HG02588 (cell line): Measurements from ENCODE around the gene NUP50.

Source experiments
- ATAC-seq: cut with Tn5 transposase; IDR thresholded peaks from one replicate; pipeline ENCODE4 v1.9.1; 2021; ENCODE audit warnings: mild to moderate bottlenecking, moderate library complexity; ENCODE audit not compliant: unreplicated experiment

The NUP50 gene, protein sequence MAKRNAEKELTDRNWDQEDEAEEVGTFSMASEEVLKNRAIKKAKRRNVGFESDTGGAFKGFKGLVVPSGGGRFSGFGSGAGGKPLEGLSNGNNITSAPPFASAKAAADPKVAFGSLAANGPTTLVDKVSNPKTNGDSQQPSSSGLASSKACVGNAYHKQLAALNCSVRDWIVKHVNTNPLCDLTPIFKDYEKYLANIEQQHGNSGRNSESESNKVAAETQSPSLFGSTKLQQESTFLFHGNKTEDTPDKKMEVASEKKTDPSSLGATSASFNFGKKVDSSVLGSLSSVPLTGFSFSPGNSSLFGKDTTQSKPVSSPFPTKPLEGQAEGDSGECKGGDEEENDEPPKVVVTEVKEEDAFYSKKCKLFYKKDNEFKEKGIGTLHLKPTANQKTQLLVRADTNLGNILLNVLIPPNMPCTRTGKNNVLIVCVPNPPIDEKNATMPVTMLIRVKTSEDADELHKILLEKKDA

DNA sequence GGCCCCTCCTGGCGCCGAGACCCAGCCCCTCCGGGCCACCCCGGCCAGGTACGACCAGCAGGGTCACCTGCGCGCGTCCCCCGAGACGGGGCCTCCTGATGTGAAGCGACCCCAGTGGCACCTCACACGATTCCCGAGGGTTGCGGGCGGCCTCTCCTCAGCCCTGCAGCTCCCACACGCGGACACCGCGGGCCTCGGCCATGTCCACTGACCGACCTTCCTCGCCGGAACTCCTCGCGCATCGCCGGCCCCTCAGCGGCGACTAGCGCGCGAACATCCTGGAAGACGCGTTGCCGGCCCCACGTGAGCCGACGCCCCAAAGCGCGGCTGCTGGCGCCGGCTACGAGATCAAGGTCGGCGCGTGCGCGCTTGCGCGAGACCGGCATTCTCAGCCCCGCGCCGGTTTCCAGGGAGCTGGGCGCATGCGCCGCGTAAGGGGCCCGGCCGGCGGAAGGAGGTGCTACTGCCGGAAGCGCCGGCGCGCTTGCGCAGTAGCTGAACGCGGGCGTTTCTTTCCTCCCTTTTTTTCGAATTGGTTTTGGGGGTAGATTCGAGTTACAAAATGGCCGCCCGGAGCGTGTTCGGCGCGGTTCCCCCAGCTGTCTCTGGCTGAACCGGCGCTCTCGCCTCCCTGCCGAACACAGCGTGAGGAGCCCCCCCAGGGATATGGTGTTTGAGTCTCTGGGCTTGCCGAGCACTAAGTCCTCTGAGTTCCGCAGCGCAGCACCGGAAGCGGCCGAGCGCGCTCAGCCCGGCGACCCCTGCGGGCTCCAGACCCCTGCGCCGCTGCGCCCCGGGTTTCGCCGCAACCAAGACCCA is at the start of gene NUP50:
TSS of gene NUP50 (plus strand) at position 475 of the 819 bp plus-strand sequence. CDS start 4,253 bp downstream, outside the sequence.
- peak; percentile 77 for ATAC-seq

DNA sequence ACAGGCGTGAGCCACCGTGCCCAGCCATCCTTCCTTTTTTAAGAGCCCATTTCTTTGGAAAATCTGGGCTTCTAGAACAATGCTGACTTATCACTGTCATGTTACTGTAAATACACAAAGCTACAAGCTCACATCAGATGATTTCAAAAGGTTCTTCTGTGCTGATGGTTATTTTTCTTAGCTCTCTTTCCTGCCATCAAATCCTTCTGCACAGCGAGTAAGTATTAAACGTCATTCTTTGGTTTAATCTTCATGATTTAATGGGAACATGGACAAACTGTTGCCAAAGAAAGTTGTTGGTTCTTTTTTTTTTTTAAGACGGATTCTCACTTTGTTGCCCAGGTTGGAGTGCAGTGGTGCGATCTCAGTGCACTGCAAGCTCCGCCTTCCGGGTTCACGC is 43.3 kb upstream of the NUP50 start:
- ATAC-seq: no peak

DNA sequence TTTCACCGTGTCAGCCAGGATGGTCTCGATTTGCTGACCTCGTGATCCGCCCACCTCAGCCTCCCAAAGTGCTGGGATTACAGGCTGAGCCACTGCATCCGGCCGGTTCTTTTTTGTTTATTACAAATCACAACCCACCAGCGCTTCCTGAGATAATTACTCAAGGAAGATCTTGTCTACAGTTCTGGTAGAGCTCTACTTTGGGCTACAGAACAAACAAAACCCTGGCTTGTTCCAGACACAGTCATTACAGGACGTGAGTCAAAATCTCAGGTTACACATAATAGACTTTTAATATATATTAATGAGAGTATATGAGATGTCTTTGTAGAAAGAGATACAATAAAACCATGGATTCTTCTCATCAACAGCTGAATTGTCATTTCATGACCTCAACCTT is 42.8 kb upstream of the NUP50 start:
- no peak for ATAC-seq

DNA sequence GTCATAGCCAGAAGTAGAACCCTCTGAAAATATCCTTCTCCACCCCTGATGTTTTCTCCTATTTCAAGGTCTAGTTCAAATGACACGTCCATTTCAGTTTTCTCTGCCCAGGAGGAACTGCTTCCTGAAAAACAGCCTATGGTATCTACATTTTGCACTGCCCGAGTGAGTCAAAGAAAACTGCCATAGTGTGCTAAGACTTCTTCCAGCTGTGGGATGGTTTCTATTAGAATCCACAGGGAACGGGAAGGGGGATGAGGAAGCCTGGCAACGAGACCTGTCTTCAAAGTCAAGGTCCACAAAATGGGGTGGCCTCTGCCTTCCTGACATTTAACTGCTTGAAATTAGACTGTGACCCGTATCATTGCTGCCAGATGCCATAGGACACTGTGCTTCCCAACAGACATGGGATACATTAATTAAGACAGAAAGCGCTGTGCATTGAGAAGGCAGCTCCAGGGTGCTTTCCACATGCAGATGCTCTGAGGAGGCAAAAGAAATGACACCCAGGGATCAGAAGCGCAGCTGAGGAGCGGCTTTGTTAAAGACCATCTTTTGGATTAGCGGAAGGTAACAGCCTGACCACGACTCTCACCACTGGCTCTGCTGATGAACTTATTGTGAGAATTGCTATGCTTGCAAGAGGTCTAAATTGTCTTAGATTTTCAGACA is 39.4 kb upstream of the NUP50 start:
- no peak for ATAC-seq

DNA sequence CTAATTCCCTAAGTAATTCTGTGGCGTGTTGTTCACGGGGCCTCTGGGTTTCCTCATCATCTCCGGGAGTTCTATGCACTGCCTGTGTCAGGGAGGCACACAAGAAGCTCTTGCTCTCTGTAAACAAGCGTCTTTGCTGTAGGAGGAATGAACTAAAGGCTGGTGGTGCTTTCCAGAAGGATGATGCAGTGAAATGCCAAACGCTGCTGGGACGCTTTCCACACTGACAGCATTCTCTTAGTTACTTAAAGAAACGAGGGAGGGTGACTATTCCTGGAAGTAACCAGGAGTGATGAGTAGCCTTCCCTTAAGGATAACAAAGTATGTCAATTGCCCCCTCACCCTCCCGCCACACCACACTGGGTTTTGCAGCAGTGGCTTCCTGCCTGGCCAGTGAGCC is 38.5 kb upstream of the NUP50 start:
- no peak for ATAC-seq

DNA sequence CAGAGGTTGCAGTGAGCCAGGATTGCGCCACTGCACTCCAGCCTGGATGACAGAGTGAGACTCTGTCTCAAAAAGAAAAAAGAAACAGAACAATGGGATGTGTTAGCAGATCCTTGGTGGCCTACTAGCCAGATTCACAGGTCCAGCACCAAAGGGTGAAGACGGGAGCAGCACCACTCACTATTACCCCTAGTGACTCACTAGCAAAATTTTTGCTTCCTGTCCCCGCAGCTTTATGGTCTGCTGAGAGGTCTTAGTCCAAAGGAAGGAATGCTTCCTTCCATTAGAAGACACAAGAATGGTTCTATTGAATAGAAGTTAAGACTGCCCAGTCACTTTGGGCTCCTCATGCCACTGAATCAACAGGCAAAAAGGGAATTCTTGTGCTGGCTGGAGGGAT is 35.9 kb upstream of the NUP50 start:
- no peak for ATAC-seq

DNA sequence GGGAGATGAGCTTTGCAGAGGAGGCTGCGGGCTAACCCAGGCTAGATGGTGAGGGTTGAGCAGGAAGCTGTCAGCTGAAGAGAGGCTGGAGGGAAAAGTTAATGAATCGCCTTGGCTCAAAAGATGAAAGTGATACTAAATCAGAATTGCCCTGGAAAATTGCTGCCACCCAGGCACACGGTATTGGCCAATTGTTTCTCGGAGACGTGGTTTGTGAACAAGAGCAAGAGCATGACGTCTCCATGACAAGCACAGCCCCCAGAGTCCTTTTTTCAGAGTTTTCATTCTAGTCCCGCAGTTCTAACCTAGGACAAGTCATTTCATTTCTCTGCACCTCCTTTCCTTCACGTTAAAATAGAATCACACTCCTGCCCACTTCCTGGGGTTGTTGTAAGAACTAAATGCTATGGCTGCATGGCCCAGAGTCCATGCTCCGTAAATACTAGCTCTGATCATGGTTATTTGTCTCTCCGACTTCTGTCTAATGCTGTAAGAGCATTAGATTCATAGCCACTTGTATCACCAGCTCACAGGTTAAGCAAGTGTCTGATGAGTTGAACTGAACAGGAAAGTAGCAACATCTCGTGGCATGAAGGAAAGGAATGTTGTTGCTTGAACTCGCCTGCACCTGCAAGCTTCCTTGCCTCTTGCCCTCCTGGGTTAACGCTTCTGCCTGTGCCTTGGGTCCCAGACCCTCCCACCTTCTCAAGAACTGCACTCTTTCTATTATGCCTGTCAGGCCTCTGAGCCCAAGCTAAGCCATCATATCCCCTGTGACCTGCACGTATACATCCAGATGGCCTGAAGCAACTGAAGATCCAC is 33.8 kb upstream of the NUP50 start:
- no peak for ATAC-seq

DNA sequence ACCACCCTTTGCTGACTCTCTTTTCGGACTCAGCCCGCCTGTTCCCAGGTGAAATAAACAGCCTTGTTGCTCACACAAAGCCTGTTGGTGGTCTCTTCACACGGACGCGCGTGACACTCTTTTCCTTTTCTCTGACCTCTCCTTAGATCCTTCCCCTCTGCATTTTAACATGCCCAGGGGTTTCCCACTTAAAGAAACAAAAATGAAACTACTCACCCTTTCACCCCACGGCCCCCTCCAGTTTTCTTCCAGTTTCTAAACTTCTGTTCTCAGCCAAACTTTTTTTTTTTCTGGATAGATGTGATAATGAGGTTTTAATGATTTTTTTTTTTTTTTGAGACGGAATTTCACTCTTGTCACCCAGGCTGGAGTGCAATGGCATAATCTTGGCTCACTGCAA is 32.8 kb upstream of the NUP50 start:
- ATAC-seq: no peak

DNA sequence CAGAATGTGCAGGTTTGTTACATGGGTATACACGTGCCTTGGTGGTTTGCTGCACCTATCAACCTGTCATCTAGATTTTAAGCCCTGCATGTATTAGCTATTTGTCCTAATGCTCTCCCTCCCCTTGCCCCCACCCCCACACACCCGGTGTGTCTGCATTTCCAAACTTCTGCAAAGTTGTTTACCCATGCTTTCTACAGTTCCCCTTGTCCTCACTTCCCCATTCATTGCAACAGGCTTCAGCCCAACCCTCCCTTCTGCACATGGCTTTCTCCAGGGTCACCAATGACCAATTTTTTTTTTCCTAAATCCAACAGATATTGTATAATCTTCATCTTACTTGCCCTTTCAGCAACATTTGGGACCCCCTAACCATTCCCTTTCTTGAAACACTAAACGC is 32.0 kb upstream of the NUP50 start:
- ATAC-seq: no peak

DNA sequence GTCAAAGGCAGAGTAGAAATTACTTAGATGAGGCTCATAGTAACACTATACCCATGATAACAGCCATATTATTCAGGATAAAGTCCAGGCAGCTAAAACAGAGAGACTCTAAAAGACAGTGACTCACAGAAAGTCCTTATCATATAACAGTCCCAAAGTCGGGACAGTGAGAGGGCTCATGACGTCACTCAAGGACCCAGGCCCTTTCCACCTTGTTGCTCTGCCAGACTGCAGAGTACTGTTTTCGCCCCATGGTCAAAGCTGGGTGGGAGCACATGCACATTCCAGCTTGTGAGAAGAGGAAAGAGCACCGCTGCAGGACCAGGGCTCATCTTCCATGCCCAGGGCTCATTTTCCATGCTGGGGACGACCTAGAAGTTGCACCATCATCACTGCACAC is 29.4 kb upstream of the NUP50 start:
- no peak for ATAC-seq

DNA sequence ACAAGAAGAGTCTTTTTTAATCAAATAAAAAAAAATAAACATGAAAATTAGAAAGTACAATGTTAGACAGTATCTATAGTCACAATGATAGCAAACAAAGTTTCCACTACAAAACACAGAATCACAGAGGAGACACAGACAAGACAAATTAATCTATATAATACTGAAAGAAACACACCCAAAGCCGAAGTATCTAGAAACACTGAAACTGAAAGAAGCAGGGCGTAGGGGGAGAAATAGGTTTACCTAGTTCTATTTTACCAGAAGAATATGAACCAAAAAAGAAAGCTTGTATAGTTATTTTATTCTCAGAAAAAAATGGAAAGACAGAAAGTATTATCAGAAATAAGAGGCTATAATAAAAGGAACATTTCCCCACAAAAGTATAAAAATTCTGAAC is 27.1 kb upstream of the NUP50 start:
- no peak for ATAC-seq

DNA sequence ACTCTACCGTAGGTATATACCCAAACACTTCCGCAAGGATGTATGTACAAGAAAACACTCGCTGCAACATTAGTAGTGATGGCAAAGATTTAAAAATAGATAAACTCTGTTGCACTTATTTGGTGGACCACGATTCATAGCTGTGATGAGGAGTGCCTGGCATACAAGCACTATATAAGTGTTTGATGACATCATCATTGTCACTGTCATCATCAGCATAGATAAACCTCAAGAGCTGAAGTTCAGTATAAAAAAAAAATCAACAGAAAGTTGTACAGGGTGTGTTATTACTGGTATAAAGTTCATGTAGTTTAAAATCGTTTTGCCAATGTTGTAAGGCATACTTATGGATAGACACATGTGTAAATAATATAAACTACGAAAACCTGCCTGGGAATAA is 24.0 kb upstream of the NUP50 start:
- ATAC-seq: no peak

DNA sequence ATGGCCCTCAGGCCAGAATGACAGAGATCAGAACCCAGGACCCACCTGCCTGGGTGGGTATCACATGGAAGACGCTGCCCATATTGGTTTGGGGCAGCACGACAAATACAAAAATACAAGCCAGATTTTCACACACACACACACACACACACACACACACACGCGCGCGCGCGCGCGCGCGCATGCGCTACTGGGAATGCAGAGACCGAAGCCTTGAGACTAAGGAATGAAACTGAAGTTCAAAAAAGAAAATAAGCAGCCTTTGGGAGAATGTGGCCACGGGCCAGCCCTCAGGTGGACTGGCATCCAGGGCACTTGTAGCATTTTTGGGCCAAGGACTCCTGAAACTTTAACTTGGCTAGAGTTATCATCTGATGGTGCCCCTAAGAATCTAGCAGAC is 21.3 kb upstream of the NUP50 start:
- no peak for ATAC-seq

DNA sequence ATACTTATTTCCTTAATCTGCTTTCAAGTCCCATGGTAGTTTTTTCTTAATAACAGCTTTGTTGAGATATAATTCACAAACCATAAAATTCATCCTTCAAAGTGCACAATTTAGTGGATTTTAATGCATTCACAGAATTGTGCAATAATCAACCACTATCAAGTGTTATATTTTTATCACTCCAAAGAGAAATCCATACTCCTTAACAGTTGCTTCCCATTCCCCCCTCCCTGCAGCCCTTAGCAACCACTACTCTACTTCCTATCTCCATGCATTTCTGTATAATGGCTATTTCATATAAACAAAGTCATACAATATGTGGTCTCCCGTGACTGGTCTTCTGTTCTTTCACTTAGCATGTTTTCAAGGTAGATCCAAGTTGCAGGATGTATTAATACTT is 18.8 kb upstream of the NUP50 start:
- ATAC-seq: no peak

DNA sequence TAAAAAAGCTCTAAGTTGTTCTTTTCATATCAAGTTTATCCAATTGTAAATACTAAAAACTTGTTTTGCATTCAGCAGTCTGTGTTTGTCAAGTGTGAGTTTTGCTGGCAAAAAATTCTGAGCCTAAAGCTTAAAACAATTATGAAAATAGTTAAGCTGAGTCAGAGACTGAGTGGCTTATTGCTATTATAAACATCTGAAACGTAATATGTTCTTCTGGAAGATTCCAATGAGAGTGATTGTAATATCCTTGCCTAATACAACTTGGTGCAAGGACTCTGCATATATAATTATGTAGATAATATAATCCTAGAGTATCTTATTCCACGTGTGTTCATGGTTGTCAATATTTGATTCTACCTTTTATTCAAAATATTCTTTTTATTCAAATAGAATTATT is 14.1 kb upstream of the NUP50 start:
- ATAC-seq: no peak

DNA sequence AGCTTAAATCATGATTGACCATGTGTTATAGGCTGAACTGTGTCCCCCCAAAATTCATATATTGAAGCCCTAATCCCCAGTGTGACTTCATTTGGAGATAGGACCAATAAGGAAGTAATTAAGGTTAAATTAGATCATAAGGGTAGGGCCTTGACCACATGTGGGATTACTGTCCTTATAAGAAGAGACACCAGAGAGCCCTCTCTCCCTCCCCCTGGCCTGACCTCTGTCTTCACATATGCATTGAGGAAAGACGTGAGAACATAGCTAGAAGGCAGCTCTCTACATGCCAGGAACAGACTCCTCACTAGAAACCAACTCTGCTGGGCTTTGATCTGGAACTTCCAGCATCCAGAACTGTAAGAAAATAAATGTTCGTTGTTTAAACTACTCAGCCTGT is 13.6 kb upstream of the NUP50 start:
- no peak for ATAC-seq

DNA sequence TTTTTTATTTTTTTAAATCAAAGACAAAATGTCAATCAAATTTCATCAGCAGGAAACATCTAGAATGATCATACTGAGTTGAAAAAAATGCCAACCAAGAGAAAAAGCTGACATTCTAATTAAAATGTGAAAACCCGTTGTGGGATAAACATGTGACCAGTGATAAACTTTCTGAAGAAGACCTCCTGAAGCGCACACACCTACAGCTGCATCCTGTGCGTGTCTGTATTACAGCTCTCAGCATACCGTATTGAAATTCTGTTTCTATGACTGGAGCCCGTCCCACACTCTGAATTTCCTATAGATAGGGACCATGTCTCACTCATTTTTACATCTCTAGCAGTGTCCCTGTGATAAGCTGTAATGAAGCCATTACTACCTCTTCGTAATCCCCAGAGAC is 12.2 kb upstream of the NUP50 start:
- ATAC-seq: no peak

DNA sequence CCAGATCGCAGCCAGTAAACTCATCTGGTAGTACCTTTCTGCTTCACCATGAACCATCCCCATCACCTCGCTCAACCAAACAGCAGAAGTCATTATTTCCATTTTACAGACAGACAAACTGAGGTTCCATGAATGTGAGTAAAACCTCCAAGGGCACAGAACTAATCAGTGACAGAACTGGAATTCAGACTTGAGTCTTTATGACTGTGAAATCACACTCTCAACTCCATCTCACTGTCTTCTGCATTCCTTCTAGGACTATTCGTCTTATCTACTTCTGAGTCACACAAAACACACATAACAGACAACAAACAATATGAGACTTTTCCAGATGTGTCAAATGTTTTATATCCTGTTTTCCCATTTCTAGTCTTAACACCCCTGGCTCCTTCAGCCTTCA is 9.3 kb upstream of the NUP50 start:
- no peak for ATAC-seq

DNA sequence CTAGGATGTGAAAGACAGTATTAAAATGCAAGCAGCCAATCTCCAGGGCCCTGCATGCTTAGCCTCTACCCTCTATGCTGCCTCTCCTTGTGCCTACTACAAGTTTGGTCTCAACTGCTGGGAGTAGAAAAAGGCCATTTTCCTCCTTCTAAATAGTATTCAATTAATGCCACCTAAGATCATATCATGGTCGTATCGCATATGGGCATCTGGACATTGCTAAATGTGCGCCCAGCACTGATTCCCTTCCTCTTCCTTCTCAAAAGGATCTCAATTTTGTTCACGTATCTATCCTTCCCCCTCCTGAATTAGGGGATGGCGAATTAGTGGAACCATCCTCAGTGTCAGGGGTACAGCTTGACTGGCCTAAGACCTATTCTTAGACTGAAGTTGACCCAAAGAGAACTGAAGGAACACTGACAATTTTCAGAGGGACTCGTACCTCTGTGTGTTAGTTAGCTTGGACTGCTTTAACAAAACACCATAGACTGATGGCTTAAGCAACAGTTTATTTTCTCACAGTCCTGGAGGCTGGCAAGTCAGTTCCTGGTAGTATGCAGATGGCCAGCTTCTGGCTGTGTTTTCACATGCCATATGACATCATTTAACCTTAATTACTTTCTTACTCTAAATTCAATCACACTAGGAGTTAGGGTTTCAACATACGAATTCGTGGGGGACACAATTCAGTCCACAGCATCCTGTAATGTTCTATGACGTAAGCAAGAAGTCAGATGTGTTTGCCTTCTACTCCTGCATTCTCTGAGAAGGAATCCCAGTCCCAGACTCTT is 8.5 kb upstream of the NUP50 start:
- no peak for ATAC-seq

DNA sequence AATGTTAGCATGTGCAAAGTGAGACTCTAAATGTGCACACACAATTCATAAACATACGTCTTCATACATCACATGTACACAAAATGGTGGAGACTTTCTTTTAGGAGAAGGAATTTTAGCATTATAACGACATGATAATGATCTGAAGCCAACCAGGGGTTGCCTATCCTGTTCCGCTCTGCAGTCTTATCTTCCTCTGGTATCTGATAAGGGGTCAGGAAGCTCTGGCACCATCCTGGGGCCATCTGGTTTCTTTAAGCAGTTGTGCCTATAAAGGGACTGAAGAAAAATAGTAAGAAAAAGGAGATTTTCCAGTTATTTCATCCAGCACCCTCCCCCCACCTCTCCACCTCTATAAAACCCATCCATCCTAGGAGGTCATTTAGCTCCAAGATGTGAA is 5.8 kb upstream of the NUP50 start:
- no peak for ATAC-seq
